DMS53 (cell line): ENCODE data around the gene PIKFYVE.
"Not testable (repeated sequence)": the region's sequence is repeated elsewhere in the genome, so short reads cannot be mapped to it uniquely, and the experiment has no call there.

Source experiments
- DNase-seq: peaks from one replicate; lab custom pipeline; 2025; lab: John Stamatoyannopoulos, UW

PIKFYVE gene

DNA sequence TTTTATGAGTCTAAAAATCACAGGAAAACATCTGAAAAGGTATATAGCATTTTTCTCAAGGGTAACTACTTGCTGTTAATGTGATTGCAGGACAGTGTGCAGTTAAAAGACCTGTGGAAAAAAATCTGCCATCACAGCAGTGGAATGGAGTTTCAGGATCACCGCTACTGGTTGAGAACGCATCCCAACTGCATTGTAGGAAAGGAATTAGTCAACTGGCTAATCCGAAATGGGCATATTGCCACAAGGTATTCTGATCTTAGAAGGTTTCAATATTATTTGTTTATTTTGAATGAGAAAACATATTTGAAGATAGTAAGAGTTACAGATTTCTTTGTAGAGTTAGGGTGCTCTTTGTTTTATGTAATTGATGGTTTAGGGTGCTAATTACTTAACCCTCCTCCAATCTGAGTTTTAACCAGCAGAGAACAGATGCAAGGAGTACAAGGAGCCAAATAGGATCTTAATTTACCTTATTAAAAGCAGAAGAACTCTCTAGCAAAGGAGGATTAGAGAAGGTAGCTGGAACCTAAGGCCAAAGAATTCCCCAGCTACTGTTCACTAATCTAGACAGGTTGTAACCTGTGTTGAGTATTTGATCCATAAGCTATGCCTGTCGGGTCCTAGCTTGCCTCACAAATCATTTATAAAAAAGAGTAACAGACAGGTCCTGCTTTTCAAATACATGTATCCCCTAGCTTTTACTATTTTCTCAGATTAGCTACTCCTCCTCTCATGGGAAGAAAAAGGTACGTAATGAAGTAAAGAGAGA, 35.0 kb downstream of the PIKFYVE start:
- DNase-seq: no peak

DNA sequence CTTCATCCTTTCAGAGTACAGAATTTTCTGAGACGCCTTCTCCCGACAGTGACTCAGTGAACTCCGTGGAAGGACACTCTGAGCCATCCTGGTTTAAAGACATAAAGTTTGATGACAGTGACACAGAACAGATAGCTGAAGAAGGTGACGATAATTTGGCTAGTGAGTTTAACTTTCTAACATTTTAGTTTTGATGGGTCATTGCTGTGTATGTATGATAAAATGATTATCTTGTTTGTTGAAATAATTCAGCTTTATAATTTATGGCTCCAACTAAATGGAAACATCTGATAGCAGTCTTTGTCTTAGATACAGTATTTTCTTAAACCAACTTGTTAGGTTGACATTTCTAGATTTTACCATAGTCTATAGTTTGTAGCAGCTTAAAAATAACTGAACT, 38.1 kb downstream of the PIKFYVE start:
- no peak for DNase-seq

DNA sequence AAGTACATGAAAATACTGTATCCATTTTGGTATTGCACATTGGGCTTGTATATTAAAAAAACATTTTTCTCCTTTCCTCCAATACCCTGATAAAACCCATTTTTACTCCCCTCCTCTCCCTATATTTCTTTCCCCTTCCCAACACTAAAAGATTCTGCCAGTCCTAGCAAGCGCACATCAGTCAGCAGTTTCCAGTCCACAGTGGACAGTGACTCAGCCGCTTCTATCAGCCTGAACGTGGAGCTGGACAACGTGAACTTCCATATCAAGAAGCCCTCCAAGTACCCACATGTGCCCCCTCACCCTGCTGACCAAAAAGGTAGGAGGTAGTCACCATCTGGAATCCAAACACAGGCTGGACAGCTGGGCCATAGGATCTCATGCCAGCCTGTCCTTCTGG, 38.6 kb downstream of the PIKFYVE start:
- no peak for DNase-seq

DNA sequence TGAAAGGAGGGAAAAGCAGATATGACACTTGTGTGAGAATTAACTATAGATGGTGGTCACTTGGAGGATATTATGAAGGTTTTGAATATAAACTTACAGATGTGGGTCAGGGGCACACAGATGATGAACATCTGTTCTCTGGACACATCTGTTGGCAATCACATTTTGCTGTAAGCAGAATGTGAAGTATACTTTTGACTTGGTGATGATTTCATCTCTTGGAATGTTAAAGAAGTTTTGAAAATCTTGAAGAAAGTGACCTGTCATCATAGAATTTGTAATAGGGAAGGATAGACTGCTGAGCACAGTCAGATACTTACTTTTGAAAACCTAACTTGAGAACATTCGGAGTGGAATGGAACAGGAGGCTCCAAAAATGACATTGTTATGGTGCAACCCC, 40.2 kb downstream of the PIKFYVE start:
- DNase-seq: no peak

DNA sequence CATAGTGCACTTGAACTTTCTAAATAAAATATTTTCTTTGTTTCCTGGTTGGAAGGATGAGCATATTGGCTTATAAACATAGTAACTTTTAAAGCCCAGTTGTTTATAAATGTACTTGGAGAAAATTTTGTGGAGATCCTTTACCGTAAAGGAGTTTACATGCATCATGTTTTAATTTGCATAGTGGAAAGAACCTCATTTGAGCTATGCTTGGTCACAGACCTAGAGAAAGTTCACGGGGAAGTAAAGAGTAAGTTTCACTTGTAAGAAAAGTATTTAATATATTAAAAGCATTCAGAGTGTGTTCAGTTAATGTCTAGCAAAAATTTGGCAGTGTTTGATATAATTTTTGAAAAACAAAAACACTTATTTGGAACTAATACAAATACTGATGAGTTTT, 45.3 kb downstream of the PIKFYVE start:
- DNase-seq: no peak

DNA sequence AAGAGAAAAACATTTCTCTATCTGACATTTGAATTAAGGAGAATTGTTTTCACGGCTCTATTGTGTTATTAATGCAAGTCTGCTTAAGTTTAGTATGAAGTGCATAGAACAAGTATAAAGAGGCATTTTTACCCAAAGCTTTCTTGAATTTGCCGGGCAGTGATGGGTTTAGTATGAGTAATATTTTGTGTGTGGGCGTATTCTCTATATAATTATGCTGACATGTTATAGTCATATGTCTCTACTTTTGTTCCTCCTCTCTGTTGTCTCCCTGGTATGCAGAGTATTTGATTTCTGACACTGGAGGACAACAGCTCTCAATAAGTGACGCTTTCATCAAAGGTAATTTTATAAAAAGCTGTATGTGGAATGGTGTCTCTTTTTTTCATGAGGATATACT, 45.9 kb downstream of the PIKFYVE start:
- DNase-seq: no peak

DNA sequence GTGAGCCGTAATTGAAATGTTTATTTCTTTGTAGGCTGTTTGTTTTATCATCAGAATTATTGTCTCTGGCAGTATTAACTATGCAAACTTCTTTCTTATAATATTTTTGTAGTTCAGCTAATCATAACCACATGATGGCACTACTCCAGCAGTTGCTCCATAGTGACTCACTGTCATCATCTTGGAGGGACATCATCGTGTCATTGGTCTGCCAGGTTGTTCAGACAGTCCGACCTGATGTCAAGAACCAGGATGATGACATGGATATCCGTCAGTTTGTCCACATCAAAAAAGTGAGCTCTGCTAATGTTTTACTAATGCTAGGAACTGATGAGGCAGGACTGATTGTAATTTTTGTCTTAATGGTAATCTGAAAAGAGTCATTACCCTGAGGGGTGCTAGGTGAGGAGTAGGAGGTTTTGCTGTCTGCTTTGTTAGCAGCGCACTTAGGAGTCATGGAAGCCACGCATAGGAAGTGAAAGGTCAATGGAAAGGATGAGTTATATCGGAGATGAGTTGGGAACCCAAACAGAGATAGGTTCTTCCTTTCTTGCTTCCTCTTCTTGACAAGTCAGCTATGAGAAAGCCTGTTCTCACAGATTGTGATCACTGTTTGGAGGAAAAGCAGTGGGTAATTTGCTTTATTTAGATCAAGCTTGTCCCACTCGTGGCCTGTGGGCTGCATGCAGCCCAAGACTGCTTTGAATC, 49.2 kb downstream of the PIKFYVE start:
- DNase-seq: no peak

DNA sequence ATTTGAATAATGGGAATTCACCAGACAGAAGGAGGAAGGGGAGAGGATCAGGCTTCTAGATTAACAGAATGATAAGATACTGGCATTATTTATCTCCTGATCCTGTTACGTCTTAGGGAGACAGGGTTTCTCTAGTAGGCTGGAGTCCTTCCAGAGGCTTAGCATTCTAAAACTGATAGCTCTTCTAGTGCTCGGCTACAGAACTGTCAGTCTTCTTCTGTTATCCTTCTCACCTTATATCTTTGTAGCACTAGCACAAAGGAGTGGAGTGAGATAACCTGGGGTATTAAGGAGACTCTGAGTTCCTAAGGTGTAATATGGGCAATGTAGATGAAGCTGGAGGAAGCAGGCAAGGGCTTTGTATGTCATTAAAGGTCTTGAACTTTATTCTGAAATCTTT, 52.1 kb downstream of the PIKFYVE start:
- no peak for DNase-seq

DNA sequence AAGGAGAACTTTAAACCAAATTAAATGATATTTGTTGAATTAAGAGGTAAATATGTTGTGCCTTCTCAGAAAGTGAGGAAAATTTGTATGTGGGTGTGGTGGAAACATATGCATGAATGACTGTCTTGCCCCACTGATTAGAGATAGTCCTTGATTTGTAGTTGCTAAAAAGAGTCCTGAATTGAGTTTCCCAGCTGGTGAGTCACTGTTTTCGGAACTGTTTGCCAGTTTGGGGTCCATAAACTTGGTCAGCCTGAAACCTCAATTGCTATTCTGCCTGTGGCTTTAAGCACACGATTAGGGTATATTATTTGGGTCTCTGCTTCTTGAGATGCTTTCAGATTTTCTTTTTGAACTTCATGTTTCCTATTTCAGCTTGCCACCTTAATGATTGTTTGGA, 53.3 kb downstream of the PIKFYVE start:
- no peak for DNase-seq

DNA sequence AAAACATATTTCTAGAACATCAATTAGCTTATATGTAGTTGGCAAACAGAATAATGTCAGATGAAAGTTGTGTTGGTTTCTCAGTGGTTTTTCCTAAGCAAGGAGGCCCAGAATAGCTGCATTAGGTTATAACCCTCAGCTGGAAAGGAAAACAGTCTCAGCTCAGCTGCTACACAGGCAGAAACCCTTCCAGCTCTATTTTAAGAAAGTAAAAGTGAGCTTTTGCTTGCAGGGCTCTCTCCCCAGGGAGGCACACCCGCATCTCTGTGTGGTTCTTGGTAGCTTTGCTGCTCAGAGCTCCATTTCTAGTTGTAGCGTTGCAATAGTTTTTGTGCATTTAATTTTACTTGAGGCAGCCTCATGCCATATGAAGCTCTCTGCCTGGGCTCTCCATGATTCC, 54.6 kb downstream of the PIKFYVE start:
- no peak for DNase-seq

DNA sequence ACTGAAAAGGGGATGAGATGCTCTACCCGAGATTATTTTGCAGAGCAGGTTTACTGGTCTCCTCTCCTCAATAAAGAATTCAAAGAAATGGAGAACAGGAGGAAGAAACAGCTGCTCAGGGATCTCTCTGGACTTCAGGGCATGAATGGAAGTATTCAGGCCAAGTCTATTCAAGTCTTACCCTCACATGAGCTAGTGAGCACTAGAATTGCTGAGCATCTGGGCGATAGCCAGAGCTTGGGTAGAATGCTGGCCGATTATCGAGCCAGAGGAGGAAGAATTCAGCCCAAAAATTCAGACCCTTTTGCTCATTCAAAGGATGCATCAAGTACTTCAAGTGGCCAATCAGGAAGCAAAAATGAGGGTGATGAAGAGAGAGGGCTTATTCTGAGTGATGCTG, 60.0 kb downstream of the PIKFYVE start:
- no peak for DNase-seq

DNA sequence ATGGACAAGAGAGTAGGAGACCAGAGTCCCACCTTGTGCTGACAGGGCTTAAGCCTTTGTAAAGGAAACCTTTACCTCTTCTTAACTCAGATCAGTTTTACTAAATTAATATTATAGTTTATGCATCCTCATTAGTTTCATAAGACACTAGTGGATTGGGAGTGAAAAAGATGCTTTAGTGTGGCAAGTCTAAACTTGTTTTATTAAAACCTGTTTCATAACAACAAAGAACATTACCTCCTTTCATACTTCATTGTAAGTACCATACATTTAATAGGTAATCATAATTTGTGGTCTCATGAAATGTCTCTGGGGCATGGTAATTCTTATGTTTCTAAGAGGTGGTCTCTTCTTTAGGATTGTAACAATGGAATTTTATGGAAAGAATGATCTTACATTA, 63.4 kb downstream of the PIKFYVE start:
- no peak for DNase-seq

DNA sequence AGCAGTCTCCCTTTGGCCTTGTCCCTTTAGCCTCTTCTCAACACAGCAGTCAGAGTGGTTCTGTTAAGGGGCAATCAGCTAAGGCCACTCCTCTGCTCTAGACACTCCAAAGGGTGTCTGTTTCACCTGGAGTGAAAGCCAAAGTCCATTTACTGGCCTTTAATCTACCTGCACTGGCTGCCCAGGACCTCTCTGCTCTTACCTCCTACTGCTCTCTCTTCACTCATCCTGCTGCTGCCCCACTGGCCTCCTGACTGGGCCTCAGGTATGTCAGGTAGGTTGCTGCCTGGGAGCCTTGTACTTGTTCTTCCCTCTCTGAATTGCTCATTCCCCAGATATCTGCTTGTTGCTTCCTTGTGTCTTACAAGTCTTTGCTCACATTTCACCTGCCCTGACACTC, 68.2 kb downstream of the PIKFYVE start:
- no peak for DNase-seq

DNA sequence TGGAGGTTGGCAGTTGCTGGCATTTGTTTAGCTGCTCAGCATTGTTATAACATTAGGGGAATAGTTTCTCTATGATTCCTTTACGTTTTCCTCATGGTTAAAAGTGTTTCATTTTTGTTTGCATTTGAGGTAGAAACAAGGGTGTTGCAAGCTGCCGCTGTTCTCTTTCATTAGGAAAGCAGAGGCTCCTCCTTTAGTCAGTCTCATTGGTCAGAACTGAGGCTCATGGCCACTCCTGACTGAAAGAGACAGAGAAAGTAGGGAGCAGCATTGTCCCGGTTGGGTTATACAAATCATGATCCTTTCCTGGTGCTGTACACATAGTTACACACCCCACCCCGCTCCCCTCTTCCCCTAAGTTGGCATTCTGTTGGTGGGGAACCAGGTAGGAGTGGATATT, 80.7 kb downstream of the PIKFYVE start:
- DNase-seq: no peak

DNA sequence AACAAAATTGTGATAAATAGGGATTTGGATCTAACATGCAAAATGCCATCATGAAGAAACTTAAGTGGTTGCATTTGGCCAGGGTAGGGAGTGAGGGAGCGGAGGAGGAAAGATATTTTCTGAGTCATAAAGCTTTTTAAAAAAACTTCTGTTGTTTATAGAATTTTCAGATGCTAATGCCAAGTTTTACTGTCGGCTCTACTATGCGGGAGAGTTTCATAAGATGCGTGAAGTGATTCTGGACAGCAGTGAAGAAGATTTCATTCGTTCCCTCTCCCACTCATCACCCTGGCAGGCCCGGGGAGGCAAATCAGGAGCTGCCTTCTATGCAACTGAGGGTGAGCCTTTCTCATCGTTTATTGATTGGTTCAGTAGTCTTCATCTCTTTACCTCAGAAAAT, 84.6 kb downstream of the PIKFYVE start:
- no peak for DNase-seq

DNA sequence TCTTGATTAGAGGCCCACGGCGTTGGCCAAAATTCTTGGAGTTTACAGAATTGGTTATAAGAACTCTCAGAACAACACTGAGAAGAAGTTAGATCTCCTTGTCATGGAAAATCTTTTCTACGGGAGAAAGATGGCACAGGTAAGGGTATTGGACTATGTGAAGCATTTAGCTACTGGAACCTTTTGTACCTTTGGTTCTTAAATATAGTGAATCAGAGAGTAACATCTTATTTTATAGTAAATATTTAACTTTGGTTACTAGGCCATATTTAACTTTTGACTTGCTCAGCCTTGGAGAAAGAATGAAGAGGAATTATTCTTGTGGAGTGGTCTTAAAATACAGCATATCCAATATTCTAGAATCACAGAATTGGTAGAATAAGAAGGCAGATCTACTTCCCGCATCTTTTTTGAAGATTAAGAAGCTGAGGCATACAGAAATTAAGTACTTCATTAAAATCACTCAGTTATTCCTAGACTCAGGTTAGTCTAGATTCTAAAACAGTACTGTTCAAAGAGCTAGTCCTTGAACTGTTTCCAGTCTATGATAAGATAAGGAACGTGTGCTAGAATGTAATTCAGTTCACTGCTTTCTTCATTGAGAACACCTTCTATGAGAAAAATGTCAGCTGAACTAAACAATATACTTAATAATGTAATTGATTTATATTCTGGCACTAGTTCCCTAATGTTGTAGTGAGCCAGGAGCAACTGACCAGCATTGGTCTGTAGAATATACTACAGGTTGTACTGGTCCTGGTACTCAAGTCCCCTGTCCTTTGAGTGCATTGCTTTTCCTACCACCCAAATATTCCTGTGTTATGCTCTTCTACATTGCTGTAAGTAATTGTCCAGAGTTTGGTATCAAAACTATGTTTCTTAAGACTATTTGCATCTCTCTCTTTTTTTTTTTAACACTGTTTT, 86.9 kb downstream of the PIKFYVE start:
- no peak for DNase-seq

DNA sequence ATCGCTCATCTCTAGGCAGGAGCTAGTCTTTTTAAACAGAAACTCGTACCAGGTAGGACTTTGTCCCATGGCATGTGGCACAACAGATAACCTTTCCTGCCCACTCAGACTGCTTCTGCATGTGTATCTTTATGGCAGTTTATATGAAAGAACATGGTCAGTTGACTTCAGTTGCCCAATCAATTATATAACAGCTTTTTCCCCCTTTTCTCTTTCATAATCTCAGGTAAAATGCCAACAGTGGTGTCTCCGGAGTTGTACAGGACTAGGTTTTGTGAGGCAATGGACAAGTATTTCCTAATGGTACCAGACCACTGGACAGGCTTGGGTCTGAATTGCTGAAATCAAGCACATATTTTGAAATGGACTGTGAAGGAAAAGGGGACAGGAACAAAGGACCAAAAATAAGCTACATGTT, 88.9 kb downstream of the PIKFYVE start:
- DNase-seq: no peak

DNA sequence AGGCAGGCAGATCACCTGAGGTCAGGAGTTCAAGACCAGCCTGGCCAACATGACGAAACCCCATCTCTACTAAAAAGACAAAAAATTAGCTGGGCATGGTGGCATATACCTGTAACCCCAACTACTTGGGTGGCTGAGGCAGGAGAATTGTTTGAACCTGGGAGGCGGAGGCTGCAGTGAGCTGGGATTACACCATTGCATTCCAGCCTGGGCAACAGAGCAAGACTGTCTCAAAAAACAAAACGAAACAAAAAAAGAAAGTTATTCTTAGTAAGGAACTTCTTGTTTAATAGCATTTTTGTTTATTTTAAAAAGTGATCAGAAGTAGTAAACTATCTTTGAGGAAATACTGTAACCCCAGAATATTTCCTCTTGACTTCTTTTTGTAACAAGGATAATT, 90.4 kb downstream of the PIKFYVE start:
- not testable (repeated sequence) for DNase-seq

DNA sequence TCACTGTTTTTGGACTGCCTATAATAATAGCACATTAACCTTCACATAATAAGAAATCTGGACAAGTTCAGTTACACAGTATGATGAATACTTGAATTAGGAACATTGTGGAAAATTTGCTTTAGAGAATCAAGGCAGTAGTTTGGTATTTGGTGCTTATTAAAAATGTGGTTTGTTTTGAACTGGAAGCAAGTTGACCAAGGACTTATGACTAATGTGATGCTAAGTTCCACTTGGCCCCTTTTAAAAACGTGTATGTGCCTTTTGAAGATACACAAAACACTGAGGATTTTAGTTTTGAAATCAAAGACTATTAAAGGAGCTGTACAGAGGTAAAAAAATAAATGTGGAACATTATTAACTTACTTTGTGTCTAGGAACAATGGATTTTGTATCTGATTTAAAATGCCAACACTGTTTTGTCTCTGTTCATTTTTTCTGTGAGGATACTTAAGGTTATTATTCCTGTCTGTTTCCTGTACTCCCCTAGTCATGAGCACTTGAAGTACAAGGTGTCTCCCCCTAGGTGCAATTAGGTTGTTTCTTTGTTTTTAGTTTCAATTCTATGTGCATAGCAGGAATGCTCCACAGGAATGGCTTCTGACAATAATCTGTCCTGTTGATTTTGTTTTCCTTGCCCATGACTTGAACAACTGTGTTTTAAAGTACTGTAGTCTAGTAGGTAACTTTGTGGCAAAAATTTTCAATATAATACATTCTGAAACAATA, 91.0 kb downstream of the PIKFYVE start:
- no peak for DNase-seq

DNA sequence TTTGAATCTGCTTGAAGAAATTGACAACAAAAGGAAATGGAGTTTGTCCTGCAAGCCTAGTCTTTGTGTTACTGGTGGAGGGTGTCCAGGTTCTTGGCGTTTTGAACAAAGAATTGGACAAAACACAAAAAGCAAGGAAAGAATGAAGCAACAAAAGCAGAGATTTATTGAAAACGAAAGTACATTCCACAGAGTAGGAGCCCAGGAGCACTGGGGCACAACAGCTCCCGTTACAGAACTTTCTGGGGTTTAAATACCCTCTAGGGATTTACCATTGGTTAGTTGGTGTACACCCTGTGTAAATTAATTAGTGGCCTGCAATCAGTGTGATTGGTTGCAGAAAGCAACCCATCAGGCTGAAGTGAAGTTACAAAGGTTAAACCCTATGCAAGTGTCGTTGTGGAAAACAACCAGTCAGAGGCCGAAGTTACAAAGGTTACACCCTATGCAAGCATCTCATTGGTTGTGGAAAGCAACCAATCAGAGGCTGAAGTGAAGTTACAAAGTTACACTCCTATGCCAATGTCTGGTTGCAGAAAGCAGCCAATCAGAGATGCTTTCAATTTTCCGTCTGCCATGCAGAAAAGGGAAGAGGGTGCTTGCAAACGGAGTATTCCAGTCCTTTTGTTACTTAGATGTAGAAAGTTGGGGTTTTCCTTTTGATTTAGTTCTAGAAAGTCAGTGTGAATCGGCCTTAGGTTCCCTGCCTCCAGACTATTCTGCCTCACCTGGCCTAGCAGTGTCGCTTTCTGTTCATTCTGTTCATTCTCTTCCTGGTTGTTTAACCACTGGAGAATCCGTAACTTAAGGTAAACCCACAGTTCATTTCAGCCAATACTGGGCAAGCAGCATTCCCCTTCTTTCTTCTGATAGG, 92.9 kb downstream of the PIKFYVE start:
- DNase-seq: no peak

DNA sequence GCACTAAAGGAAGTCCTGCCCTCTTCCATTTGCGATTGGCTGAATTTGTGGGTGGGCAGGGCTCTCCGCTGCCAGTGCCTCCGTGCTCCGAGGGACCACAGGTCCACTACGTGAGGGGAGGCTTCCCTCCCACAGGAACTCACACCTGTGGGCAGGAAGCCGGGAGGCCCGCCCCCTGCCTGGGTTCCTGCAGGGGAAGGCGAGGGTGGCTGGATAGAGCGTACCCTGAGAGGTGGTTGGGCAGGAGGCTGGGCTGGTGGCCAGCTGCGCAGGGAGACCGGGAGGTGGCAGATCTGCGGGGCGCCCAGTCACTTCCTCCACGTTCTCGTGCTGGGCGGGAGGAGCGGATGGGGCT, 93.6 kb downstream of the PIKFYVE start:
- DNase-seq: no peak
